NT2/D1 (cell line): ENCODE measurements around the gene SPATA20.

ENCODE experiments used
- SUZ12 ChIP-seq: IDR thresholded peaks from 2 replicates; pipeline ENCODE4 v1.6.1; 2011; ENCODE audit not compliant: insufficient read length, insufficient read depth; ENCODE audit errors: extremely low read depth
- YY1 ChIP-seq: IDR thresholded peaks from 2 replicates; pipeline ENCODE4 v1.6.1; 2011; ENCODE audit not compliant: insufficient read length, insufficient read depth
- ZNF274 ChIP-seq: IDR thresholded peaks from 2 replicates; pipeline ENCODE4 v1.6.1; 2011; ENCODE audit warnings: mild to moderate bottlenecking, low read depth, low read length

- TF ChIP-seq ZNF274 (no peak), SUZ12 (no peak), YY1 (no peak)
These were observed 15.4 kb upstream of the SPATA20 start for GRCh38 chr17:50531428-50532025.
